Prostate gland (tissue), 2 donors: ENCODE data around the gene EIF4EBP3. TPM values are rescaled to one million over a fixed set of nuclear protein-coding genes. Genes with fewer than 3 reads are reported as not detected.
A peak's percentile ranks its signal among the peaks of the same experiment; 100 is the strongest.

Source experiments
- DNase-seq: peaks from one replicate; pipeline ENCODE4 v3.0.0-alpha.2; 2019; ENCODE audit warnings: low spot score
- H3K27ac ChIP-seq, 2 donors: fragments of 200-600 bp; sonication (generic); 2 replicates each; pipeline ENCODE4 v1.5.1; 2017 to 2019
- H3K27me3 ChIP-seq: fragments of 200-600 bp; sonication (generic); replicated peaks from 2 replicates; pipeline ENCODE4 v1.5.1; 2019; ENCODE audit not compliant: insufficient read depth
- H3K36me3 ChIP-seq, 2 donors: fragments of 200-600 bp; sonication (generic); 1 replicate in 1 of 2; 2 replicates in 1 of 2; pipeline versions ENCODE4 v1.5.1 to v1.8.1; 2017 to 2019
- H3K4me1 ChIP-seq: fragments of 200-600 bp; sonication (generic); replicated peaks from 2 replicates; pipeline ENCODE4 v1.5.1; 2019
- H3K4me3 ChIP-seq, 2 donors: fragments of 200-600 bp; sonication (generic); 2 replicates each; pipeline ENCODE4 v1.5.1; 2017 to 2019
- H3K9me3 ChIP-seq: fragments of 200-600 bp; sonication (generic); 2 replicates; pipeline ENCODE4 v1.5.1; 2017
- CTCF ChIP-seq, 4 experiments: fragments of 200-600 bp in 2 of 4; fragments of 450-650 bp in 2 of 4; sonication (generic) in 2 of 4; IDR thresholded peaks; 1 replicate in 3 of 4; 2 replicates in 1 of 4; pipeline ENCODE4 v1.5.1; 2016 to 2019; ENCODE audit warnings: antibody characterized with exemption in 4 of 4, mild to moderate bottlenecking in 2 of 4, moderate library complexity in 2 of 4
- POLR2A ChIP-seq: fragments of 450-650 bp; IDR thresholded peaks from one replicate; pipeline ENCODE4 v1.6.1; 2016; ENCODE audit warnings: antibody characterized with exemption, mild to moderate bottlenecking
- POLR2AphosphoS5 ChIP-seq: sonication (generic); formaldehyde crosslinking; IDR thresholded peaks from one replicate; pipeline ENCODE4 v1.6.1; 2017; ENCODE audit warnings: antibody characterized with exemption
- WGBS: methylation state at CpG from one replicate; pipeline ENCODE4 v1.1.5; 2018; 5-methylcytosine and 5-hydroxymethylcytosine counted together
- intact Hi-C: fragments of 100-400 bp; cut with DNase I; formaldehyde crosslinking; loops from one replicate; pipeline ENCODE4 v1.14.2; 2022
- total RNA-seq, 2 donors: library from RNA; depleted of rRNA; stranded (reverse); fragments of >200 nt; gene quantifications; one replicate each; pipeline ENCODE4 v1.1.0, GENCODE V29; 2016

The EIF4EBP3 gene
- total RNA-seq, 2 donors from 2014 or later, result 28.3 to 41.4 TPM

GRCh38 chr5:140549237-140550144, 2.0 kb downstream of the EIF4EBP3 start:
- Histone ChIP-seq H3K4me1 (peaks cover 21% of the 10 kb centered on the region), H3K9me3 (no peaks in the 10 kb centered on the region), H3K4me3 (no peak overlapping the region), H3K27me3 (no peaks in the 10 kb centered on the region), H3K27ac (peak overlapping the region; percentile 94 to 97), H3K36me3 (peaks cover 0 to 5% of the 10 kb centered on the region in 2 donors)
- intact Hi-C loops, result loop anchor here (5.0 kb wide), 1 partner anchor 88 kb away; the partner anchor contains the start of gene TMCO6
- peak; percentile 38 for DNase-seq
- TF ChIP-seq POLR2A, result no peak
- 76% methylated on average over 3 of the region's 3 CpGs for WGBS

- peak; percentile 3 for DNase-seq
- TF ChIP-seq CTCF (IDR thresholded peaks at IDR 0.05) (no peak), POLR2A (no peak), POLR2AphosphoS5 (no peak)
- 85% methylated on average over 11 of the region's 11 CpGs for WGBS
- Histone ChIP-seq H3K27ac (peak overlapping the region in 1 of 2 donors; percentile 97), H3K9me3 (no peaks in the 10 kb centered on the region), H3K4me1 (peaks cover 21% of the 10 kb centered on the region), H3K36me3 (peaks cover 0 to 5% of the 10 kb centered on the region in 2 donors), H3K4me3 (no peak overlapping the region), H3K27me3 (no peaks in the 10 kb centered on the region)
- intact Hi-C loops, result no loop called here
Observed at GRCh38 chr5:140550147-140551079, 3.0 kb downstream of the EIF4EBP3 start.

- Histone ChIP-seq H3K4me1 (peaks cover 24% of the 10 kb centered on the region), H3K27ac (no peak overlapping the region), H3K4me3 (no peak overlapping the region), H3K36me3 (peaks cover 0 to 5% of the 10 kb centered on the region in 2 donors), H3K9me3 (no peaks in the 10 kb centered on the region), H3K27me3 (no peaks in the 10 kb centered on the region)
- intact Hi-C loops, result no loop called here
- WGBS, result 91% methylated on average over 4 of the region's 4 CpGs
- TF ChIP-seq POLR2AphosphoS5 (no peak), POLR2A (no peak), CTCF (IDR thresholded peaks at IDR 0.05) (no peak)
- DNase-seq, result no peak
Observed at GRCh38 chr5:140551872-140552271, 4.4 kb downstream of the EIF4EBP3 start.

GRCh38 chr5:140553657-140554056, 6.2 kb downstream of the EIF4EBP3 start:
- Histone ChIP-seq H3K27me3 (no peaks in the 10 kb centered on the region), H3K36me3 (peaks cover 0 to 5% of the 10 kb centered on the region in 2 donors), H3K27ac (no peak overlapping the region), H3K4me1 (peaks cover 18% of the 10 kb centered on the region), H3K9me3 (no peaks in the 10 kb centered on the region), H3K4me3 (no peak overlapping the region)
- intact Hi-C loops, result no loop called here
- TF ChIP-seq POLR2AphosphoS5 (no peak), CTCF (IDR thresholded peaks at IDR 0.05) (no peak), POLR2A (no peak)
- no peak for DNase-seq
- WGBS, result 87% methylated on average over 2 of the region's 2 CpGs

GRCh38 chr5:140554454-140554853, 7.0 kb downstream of the EIF4EBP3 start:
- TF ChIP-seq POLR2AphosphoS5, result no peak
- TF ChIP-seq CTCF (IDR thresholded peaks at IDR 0.05), result no peak
- TF ChIP-seq POLR2A, result no peak
- peaks cover 0 to 5% of the 10 kb centered on the region in 2 donors for H3K36me3 ChIP-seq
- 56% methylated on average over 2 of the region's 2 CpGs for WGBS
- intact Hi-C loops, result no loop called here
- H3K4me3 ChIP-seq, result no peak overlapping the region
- H3K27ac ChIP-seq, result no peak overlapping the region
- H3K4me1 ChIP-seq, result peaks cover 10% of the 10 kb centered on the region
- H3K9me3 ChIP-seq, result no peaks in the 10 kb centered on the region
- no peak for DNase-seq
- no peaks in the 10 kb centered on the region for H3K27me3 ChIP-seq
